NB4 (cell line): Measurements from ENCODE around the gene SAMD4A.

ENCODE experiments used
- MYC ChIP-seq: IDR thresholded peaks from 2 replicates; pipeline ENCODE4 v1.6.1; 2011; ENCODE audit warnings: low read depth, low read length
- POLR2A ChIP-seq: IDR thresholded peaks from 2 replicates; pipeline ENCODE4 v1.6.1; 2011; ENCODE audit warnings: mild to moderate bottlenecking; ENCODE audit not compliant: insufficient read length; ENCODE audit errors: extremely low read depth
- TF ChIP-seq, protein P1 (sequence below): IDR thresholded peaks from one replicate; pipeline ENCODE4 v1.5.1; 2012; ENCODE audit warnings: low read depth, low read length
- TF ChIP-seq, protein P2 (sequence below): IDR thresholded peaks from 2 replicates; pipeline ENCODE4 v1.6.1; 2011; ENCODE audit warnings: low read depth, low read length

DNA sequence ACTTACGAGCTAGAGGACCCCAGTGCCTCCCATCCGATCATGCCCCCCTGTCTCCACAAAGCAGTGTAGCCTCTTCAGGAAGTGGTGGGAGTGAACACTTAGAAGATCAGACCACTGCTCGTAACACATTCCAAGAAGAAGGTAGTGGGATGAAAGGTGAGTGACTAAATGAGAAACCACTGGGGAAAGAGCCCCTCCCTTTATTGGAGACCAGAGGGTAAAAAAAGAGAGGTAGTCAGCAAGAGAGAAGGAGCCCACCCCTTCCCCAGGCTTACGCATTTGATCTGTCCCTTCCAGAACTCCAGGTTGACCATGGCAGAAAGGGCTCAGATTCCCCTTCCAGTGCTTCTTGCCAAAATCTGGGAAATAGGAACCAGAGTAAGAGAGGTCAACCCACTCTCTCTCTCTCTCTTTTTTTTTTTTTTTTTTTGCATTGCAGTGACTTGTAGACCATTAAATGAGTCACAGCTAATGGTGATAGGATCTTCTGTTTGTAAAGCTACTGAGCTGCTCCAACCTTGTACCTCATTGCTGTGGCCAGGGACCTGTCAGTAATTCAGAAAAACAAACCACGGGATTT is 170.3 kb downstream of the SAMD4A start:
- TF ChIP-seq, protein P1, sequence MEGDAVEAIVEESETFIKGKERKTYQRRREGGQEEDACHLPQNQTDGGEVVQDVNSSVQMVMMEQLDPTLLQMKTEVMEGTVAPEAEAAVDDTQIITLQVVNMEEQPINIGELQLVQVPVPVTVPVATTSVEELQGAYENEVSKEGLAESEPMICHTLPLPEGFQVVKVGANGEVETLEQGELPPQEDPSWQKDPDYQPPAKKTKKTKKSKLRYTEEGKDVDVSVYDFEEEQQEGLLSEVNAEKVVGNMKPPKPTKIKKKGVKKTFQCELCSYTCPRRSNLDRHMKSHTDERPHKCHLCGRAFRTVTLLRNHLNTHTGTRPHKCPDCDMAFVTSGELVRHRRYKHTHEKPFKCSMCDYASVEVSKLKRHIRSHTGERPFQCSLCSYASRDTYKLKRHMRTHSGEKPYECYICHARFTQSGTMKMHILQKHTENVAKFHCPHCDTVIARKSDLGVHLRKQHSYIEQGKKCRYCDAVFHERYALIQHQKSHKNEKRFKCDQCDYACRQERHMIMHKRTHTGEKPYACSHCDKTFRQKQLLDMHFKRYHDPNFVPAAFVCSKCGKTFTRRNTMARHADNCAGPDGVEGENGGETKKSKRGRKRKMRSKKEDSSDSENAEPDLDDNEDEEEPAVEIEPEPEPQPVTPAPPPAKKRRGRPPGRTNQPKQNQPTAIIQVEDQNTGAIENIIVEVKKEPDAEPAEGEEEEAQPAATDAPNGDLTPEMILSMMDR = no peak
- TF ChIP-seq POLR2A = no peak
- TF ChIP-seq, protein P2, sequence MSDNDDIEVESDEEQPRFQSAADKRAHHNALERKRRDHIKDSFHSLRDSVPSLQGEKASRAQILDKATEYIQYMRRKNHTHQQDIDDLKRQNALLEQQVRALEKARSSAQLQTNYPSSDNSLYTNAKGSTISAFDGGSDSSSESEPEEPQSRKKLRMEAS = no peak
- no peak for TF ChIP-seq MYC
